GM12874 (cell line): Measurements from ENCODE around the gene TAF5.

ENCODE experiments used
- CTCF ChIP-seq: IDR thresholded peaks from 2 replicates; pipeline ENCODE4 v1.5.1; 2011; ENCODE audit warnings: low read depth, mild to moderate bottlenecking, control low read depth, low read length, moderate library complexity; ENCODE audit not compliant: insufficient read depth

The TAF5 gene

GRCh38 chr10:103367782-103368518 lies at the start of gene TAF5:
TSS of gene TAF5 (plus strand) at chr10:103367976. CDS start at chr10:103367990, 14 bp downstream.
- no peak for TF ChIP-seq CTCF

GRCh38 chr10:103327906-103328305 lies 39.9 kb upstream of the TAF5 start:
- no peak for TF ChIP-seq CTCF

- no peak for TF ChIP-seq CTCF
Observed at GRCh38 chr10:103333934-103334520, 33.7 kb upstream of the TAF5 start.

GRCh38 chr10:103334567-103334966 lies 33.2 kb upstream of the TAF5 start:
- TF ChIP-seq CTCF, result no peak

- no peak for TF ChIP-seq CTCF
Observed at GRCh38 chr10:103336370-103336769, 31.4 kb upstream of the TAF5 start.

GRCh38 chr10:103350175-103350516 lies 17.6 kb upstream of the TAF5 start:
- TF ChIP-seq CTCF, result no peak

GRCh38 chr10:103350517-103351260 lies 17.1 kb upstream of the TAF5 start, which contains the start of gene PCGF6:
TSS of gene PCGF6 (minus strand) at chr10:103351140. CDS start at chr10:103351066, 74 bp downstream.
- 0 out of 2 replicates have a peak, but pooled peaks have one; percentile 2 for TF ChIP-seq CTCF
